ENCODE data around the gene LYRM1.
"Not testable (repeated sequence)": the region's sequence is repeated elsewhere in the genome, so short reads cannot be mapped to it uniquely, and the experiment has no call there.

The LYRM1 gene

GRCh38 chr16:20939611-20940010 lies 39.0 kb downstream of the LYRM1 start:
- no peak for DNase-seq

GRCh38 chr16:20940871-20941635 lies 40.5 kb downstream of the LYRM1 start:
- DNase-seq = no peak

GRCh38 chr16:20941636-20941926 lies 41.0 kb downstream of the LYRM1 start:
- no peak for DNase-seq

GRCh38 chr16:20942256-20942655 lies 41.7 kb downstream of the LYRM1 start:
- DNase-seq = no peak

- DNase-seq = no peak
Measured at GRCh38 chr16:20944861-20945574, 44.4 kb downstream of the LYRM1 start.

GRCh38 chr16:20945575-20945875 lies 45.0 kb downstream of the LYRM1 start:
- DNase-seq = not testable (repeated sequence)

- DNase-seq = no peak
Measured at GRCh38 chr16:20946015-20946629, 45.6 kb downstream of the LYRM1 start.

- no peak for DNase-seq
Measured at GRCh38 chr16:20948444-20948843, 47.9 kb downstream of the LYRM1 start.

- DNase-seq = no peak
Measured at GRCh38 chr16:20949660-20950059, 49.1 kb downstream of the LYRM1 start.

GRCh38 chr16:20950294-20950693 lies 49.7 kb downstream of the LYRM1 start:
- DNase-seq = no peak

- peak; percentile 75 for DNase-seq
Measured at GRCh38 chr16:20952139-20952920, 51.8 kb downstream of the LYRM1 start.

GRCh38 chr16:20954574-20954973 lies 54.0 kb downstream of the LYRM1 start:
- no peak for DNase-seq

GRCh38 chr16:20956319-20956718 lies 55.7 kb downstream of the LYRM1 start:
- DNase-seq = no peak

GRCh38 chr16:20957153-20957552 lies 56.6 kb downstream of the LYRM1 start:
- no peak for DNase-seq

- DNase-seq = no peak
Measured at GRCh38 chr16:20960899-20961298, 60.3 kb downstream of the LYRM1 start.

GRCh38 chr16:20968765-20969164 lies 68.2 kb downstream of the LYRM1 start:
- DNase-seq = no peak

- DNase-seq = no peak
Measured at GRCh38 chr16:20969386-20969785, 68.8 kb downstream of the LYRM1 start.

GRCh38 chr16:20971401-20971800 lies 70.8 kb downstream of the LYRM1 start:
- no peak for DNase-seq

GRCh38 chr16:20973201-20973600 lies 72.6 kb downstream of the LYRM1 start:
- DNase-seq = not testable (repeated sequence)
